CD8-positive, alpha-beta memory T cell (primary cell): ENCODE data around the gene TMC5. TPM values are rescaled to one million over a fixed set of nuclear protein-coding genes. Genes with fewer than 3 reads are reported as not detected.

ENCODE experiments used
- CTCF ChIA-PET: fragments of 350-600 bp; sonication (Branson Sonifier 250); formaldehyde crosslinking; loops from one replicate; lab custom pipeline; 2021; ENCODE audit warnings: antibody characterized with exemption; lab: Charles Lee
- POLR2A ChIA-PET: fragments of 350-600 bp; sonication (Branson Sonifier 250); formaldehyde crosslinking; loops from one replicate; lab custom pipeline; 2021; ENCODE audit warnings: antibody characterized with exemption; lab: Charles Lee
- DNase-seq, 5 donors: peaks; one replicate each; pipeline versions ENCODE4 v3.0.0 to v3.0.0-alpha.2; 2020 to 2022; ENCODE audit warnings: mixed read lengths in 1 of 5
- H3K27ac ChIP-seq: one replicate; pipeline ENCODE4 v1.7.0; 2013; ENCODE audit warnings: low read depth, mild to moderate bottlenecking, low read length, moderate library complexity
- H3K27me3 ChIP-seq: 2 replicates; pipeline ENCODE4 v1.7.0; 2013; ENCODE audit warnings: low read length, mild to moderate bottlenecking; ENCODE audit not compliant: insufficient read depth, poor library complexity, severe bottlenecking
- H3K36me3 ChIP-seq: 2 replicates; pipeline ENCODE4 v1.7.0; 2013; ENCODE audit warnings: mild to moderate bottlenecking, low read length, moderate library complexity; ENCODE audit not compliant: insufficient read depth
- H3K4me1 ChIP-seq: 2 replicates; pipeline ENCODE4 v1.7.0; 2013; ENCODE audit warnings: mild to moderate bottlenecking, low read length, moderate library complexity; ENCODE audit not compliant: insufficient read depth
- H3K4me3 ChIP-seq: 2 replicates; pipeline ENCODE4 v1.7.0; 2013; ENCODE audit warnings: mild to moderate bottlenecking, low read length
- H3K9me3 ChIP-seq: 2 replicates; pipeline ENCODE4 v1.7.0; 2013; ENCODE audit warnings: mild to moderate bottlenecking, low read length
- H3K27ac Mint-ChIP-seq, 8 donors: one replicate each; pipeline ENCODE4 v1.8.0; 2020 to 2021; ENCODE audit warnings: mixed read lengths in 8 of 8, mild to moderate bottlenecking in 6 of 8, inconsistent platforms in 3 of 8, moderate library complexity in 3 of 8
- H3K27me3 Mint-ChIP-seq, 2 donors: one replicate each; pipeline ENCODE4 v1.8.0; 2020 to 2021; ENCODE audit warnings: mixed read lengths in 2 of 2, mild to moderate bottlenecking in 1 of 2, moderate library complexity in 1 of 2
- H3K36me3 Mint-ChIP-seq, 3 donors: one replicate each; pipeline ENCODE4 v1.8.0; 2020 to 2021; ENCODE audit warnings: mixed read lengths in 3 of 3, inconsistent platforms in 1 of 3, mild to moderate bottlenecking in 1 of 3
- H3K4me1 Mint-ChIP-seq, 3 donors: one replicate each; pipeline ENCODE4 v1.8.0; 2020 to 2021; ENCODE audit warnings: mixed read lengths in 3 of 3, inconsistent platforms in 1 of 3, mild to moderate bottlenecking in 1 of 3
- H3K4me3 Mint-ChIP-seq, 7 donors: one replicate each; pipeline ENCODE4 v1.8.0; 2020 to 2021; ENCODE audit warnings: mixed read lengths in 7 of 7, mild to moderate bottlenecking in 6 of 7, moderate library complexity in 4 of 7, inconsistent platforms in 2 of 7
- H3K9me3 Mint-ChIP-seq, 5 donors: one replicate each; pipeline ENCODE4 v1.8.0; 2020 to 2022; ENCODE audit warnings: mixed read lengths in 5 of 5, mild to moderate bottlenecking in 3 of 5, moderate library complexity in 2 of 5, inconsistent platforms in 1 of 5
- polyA plus RNA-seq: library from polyadenylated mRNA; unstranded; fragments of 300-500 nt; fragmentation: Illumina TruSeq; gene quantifications from one replicate; pipeline ENCODE4 v1.2.3, GENCODE V29; 2021
- total RNA-seq, 2 experiments: library from RNA; stranded (reverse); gene quantifications; one replicate each; pipeline ENCODE4 v1.2.3, GENCODE V29; 2021

TMC5 gene
- total and polyA plus RNA-seq, 3 experiments from 2014 or later: not detected

- Histone ChIP-seq H3K36me3 (peaks cover 14% of the 10 kb centered on the region), H3K27ac (no peak overlapping the region), H3K4me3 (no peak overlapping the region), H3K27me3 (no peaks in the 10 kb centered on the region), H3K9me3 (no peaks in the 10 kb centered on the region), H3K4me1 (no peaks in the 10 kb centered on the region)
- H3K36me3 Mint-ChIP-seq: peaks cover 6 to 86% (median 35%) of the 10 kb centered on the region in 3 donors
- H3K4me1 Mint-ChIP-seq: no peaks in the 10 kb centered on the region
- no peaks in the 10 kb centered on the region for H3K27me3 Mint-ChIP-seq
- peak overlapping the region in 3 of 8 donors; percentile 11 to 64 (median 12) for H3K27ac Mint-ChIP-seq
- no peaks in the 10 kb centered on the region for H3K9me3 Mint-ChIP-seq
- H3K4me3 Mint-ChIP-seq: no peak overlapping the region
- ChIA-PET CTCF (interaction anchor here (0.8 to 4.1 kb wide), 4 partner anchors 8 to 423 kb away, joined by 3 to 38 read pairs (median 3); no protein-coding TSS in a partner anchor), POLR2A (interaction anchor here (0.5 to 2.4 kb wide), 2 partner anchors 52 to 435 kb away, joined by 5 to 7 read pairs; partner anchors contain the start of gene VPS35L)
- DNase-seq: no peak
Observed at GRCh38 chr16:19503461-19504075, 85.9 kb downstream of the TMC5 start.

- Histone ChIP-seq H3K27ac (no peak overlapping the region), H3K4me1 (no peaks in the 10 kb centered on the region), H3K27me3 (no peaks in the 10 kb centered on the region), H3K4me3 (no peak overlapping the region), H3K9me3 (no peaks in the 10 kb centered on the region), H3K36me3 (peaks cover 14% of the 10 kb centered on the region)
- POLR2A ChIA-PET: interaction anchor here (0.6 kb wide), 1 partner anchor 9 kb away, joined by 8 read pairs; no protein-coding TSS in a partner anchor
- Mint-ChIP-seq H3K4me1 (no peaks in the 10 kb centered on the region), H3K4me3 (peak overlapping the region in 1 of 7 donors; percentile 40), H3K9me3 (no peaks in the 10 kb centered on the region), H3K27me3 (no peaks in the 10 kb centered on the region), H3K27ac (peak overlapping the region in 4 of 8 donors; percentile 17 to 43 (median 36)), H3K36me3 (peaks cover 6 to 80% (median 32%) of the 10 kb centered on the region in 3 donors)
- no peak for DNase-seq
- CTCF ChIA-PET: interaction anchor here (1.1 to 1.9 kb wide), 2 partner anchors 56 to 419 kb away, joined by 3 to 6 read pairs; no protein-coding TSS in a partner anchor
Observed at GRCh38 chr16:19505600-19506303, 88.1 kb downstream of the TMC5 start.

- no peak overlapping the region for H3K4me3 Mint-ChIP-seq
- peaks cover 0 to 3% (median 0%) of the 10 kb centered on the region in 3 donors for H3K4me1 Mint-ChIP-seq
- Histone ChIP-seq H3K36me3 (peaks cover 8% of the 10 kb centered on the region), H3K4me3 (no peak overlapping the region), H3K4me1 (no peaks in the 10 kb centered on the region), H3K9me3 (no peaks in the 10 kb centered on the region), H3K27ac (no peak overlapping the region), H3K27me3 (no peaks in the 10 kb centered on the region)
- no peaks in the 10 kb centered on the region for H3K27me3 Mint-ChIP-seq
- peaks cover 6 to 80% (median 26%) of the 10 kb centered on the region in 3 donors for H3K36me3 Mint-ChIP-seq
- H3K27ac Mint-ChIP-seq: peak overlapping the region in 1 of 8 donors; percentile 73
- CTCF ChIA-PET: interaction anchor here (0.6 to 1.9 kb wide), 2 partner anchors 45 to 421 kb away, joined by 3 to 6 read pairs; no protein-coding TSS in a partner anchor
- no peaks in the 10 kb centered on the region for H3K9me3 Mint-ChIP-seq
- POLR2A ChIA-PET: no interaction called here
- DNase-seq: no peak
Observed at GRCh38 chr16:19506965-19507364, 89.3 kb downstream of the TMC5 start.

GRCh38 chr16:19507867-19508266 lies 90.2 kb downstream of the TMC5 start:
- Mint-ChIP-seq H3K36me3 (peaks cover 6 to 81% (median 22%) of the 10 kb centered on the region in 3 donors), H3K4me1 (peaks cover 0 to 9% (median 0%) of the 10 kb centered on the region in 3 donors), H3K4me3 (no peak overlapping the region), H3K9me3 (no peaks in the 10 kb centered on the region), H3K27me3 (no peaks in the 10 kb centered on the region), H3K27ac (no peak overlapping the region)
- DNase-seq: no peak
- ChIA-PET CTCF (no interaction called here), POLR2A (no interaction called here)
- Histone ChIP-seq H3K9me3 (no peaks in the 10 kb centered on the region), H3K36me3 (peaks cover 6% of the 10 kb centered on the region), H3K27ac (no peak overlapping the region), H3K27me3 (no peaks in the 10 kb centered on the region), H3K4me3 (no peak overlapping the region), H3K4me1 (no peaks in the 10 kb centered on the region)

GRCh38 chr16:19512297-19512696 lies 94.6 kb downstream of the TMC5 start:
- ChIA-PET POLR2A (no interaction called here), CTCF (interaction anchor here (1.2 to 1.6 kb wide), 2 partner anchors 10 to 43 kb away, joined by 3 to 4 read pairs; partner anchors contain the start of gene VPS35L)
- Mint-ChIP-seq H3K4me1 (peaks cover 16 to 42% (median 18%) of the 10 kb centered on the region in 3 donors), H3K4me3 (no peak overlapping the region), H3K27ac (peak overlapping the region in 2 of 8 donors; percentile 54 to 70), H3K9me3 (no peaks in the 10 kb centered on the region), H3K27me3 (no peaks in the 10 kb centered on the region), H3K36me3 (peaks cover 4 to 76% (median 14%) of the 10 kb centered on the region in 3 donors)
- DNase-seq: no peak
- H3K36me3 ChIP-seq: peaks cover 10% of the 10 kb centered on the region
- no peak overlapping the region for H3K27ac ChIP-seq
- H3K9me3 ChIP-seq: no peaks in the 10 kb centered on the region
- no peaks in the 10 kb centered on the region for H3K4me1 ChIP-seq
- H3K4me3 ChIP-seq: no peak overlapping the region
- H3K27me3 ChIP-seq: no peaks in the 10 kb centered on the region

- H3K36me3 ChIP-seq: peaks cover 10% of the 10 kb centered on the region
- POLR2A ChIA-PET: no interaction called here
- H3K36me3 Mint-ChIP-seq: peaks cover 4 to 72% (median 14%) of the 10 kb centered on the region in 3 donors
Observed at GRCh38 chr16:19513377-19514053, 95.8 kb downstream of the TMC5 start.

GRCh38 chr16:19515757-19516156 lies 98.1 kb downstream of the TMC5 start:
- peaks cover 33 to 72% (median 49%) of the 10 kb centered on the region in 3 donors for H3K4me1 Mint-ChIP-seq
- DNase-seq: no peak
- no peak overlapping the region for H3K4me3 Mint-ChIP-seq
- Histone ChIP-seq H3K27me3 (no peaks in the 10 kb centered on the region), H3K9me3 (no peaks in the 10 kb centered on the region), H3K36me3 (peaks cover 10% of the 10 kb centered on the region), H3K4me1 (peaks cover 12% of the 10 kb centered on the region), H3K27ac (no peak overlapping the region), H3K4me3 (no peak overlapping the region)
- no peaks in the 10 kb centered on the region for H3K27me3 Mint-ChIP-seq
- ChIA-PET CTCF (no interaction called here), POLR2A (interaction anchor here (0.5 kb wide), 1 partner anchor 76 kb away, joined by 3 read pairs; no protein-coding TSS in a partner anchor)
- H3K9me3 Mint-ChIP-seq: no peaks in the 10 kb centered on the region
- peaks cover 4 to 62% (median 14%) of the 10 kb centered on the region in 3 donors for H3K36me3 Mint-ChIP-seq
- H3K27ac Mint-ChIP-seq: no peak overlapping the region

More at GRCh38 chr16:19513377-19514053, 95.8 kb downstream of the TMC5 start:
- no peak overlapping the region for H3K4me3 Mint-ChIP-seq
- no peaks in the 10 kb centered on the region for H3K27me3 Mint-ChIP-seq
- Histone ChIP-seq H3K27me3 (no peaks in the 10 kb centered on the region), H3K4me3 (no peak overlapping the region), H3K27ac (no peak overlapping the region), H3K9me3 (no peaks in the 10 kb centered on the region), H3K4me1 (no peaks in the 10 kb centered on the region)
- CTCF ChIA-PET: interaction anchor here (1.2 to 1.5 kb wide), 2 partner anchors 11 to 42 kb away, joined by 3 to 4 read pairs; partner anchors contain the start of gene VPS35L
- peak overlapping the region in 3 of 8 donors; percentile 32 to 71 (median 52) for H3K27ac Mint-ChIP-seq
- no peaks in the 10 kb centered on the region for H3K9me3 Mint-ChIP-seq
- DNase-seq: no peak
- peaks cover 21 to 52% (median 26%) of the 10 kb centered on the region in 3 donors for H3K4me1 Mint-ChIP-seq
